HG03139 (cell line): ENCODE results near the gene EPRS1.
A peak's percentile ranks its signal among the peaks of the same experiment; 100 is the strongest.
"Not testable (repeated sequence)": the region's sequence is repeated elsewhere in the genome, so short reads cannot be mapped to it uniquely, and the experiment has no call there.

Experiments used
- ATAC-seq: cut with Tn5 transposase; IDR thresholded peaks from one replicate; pipeline ENCODE4 v1.9.1; 2021; ENCODE audit not compliant: unreplicated experiment

EPRS1 gene

DNA sequence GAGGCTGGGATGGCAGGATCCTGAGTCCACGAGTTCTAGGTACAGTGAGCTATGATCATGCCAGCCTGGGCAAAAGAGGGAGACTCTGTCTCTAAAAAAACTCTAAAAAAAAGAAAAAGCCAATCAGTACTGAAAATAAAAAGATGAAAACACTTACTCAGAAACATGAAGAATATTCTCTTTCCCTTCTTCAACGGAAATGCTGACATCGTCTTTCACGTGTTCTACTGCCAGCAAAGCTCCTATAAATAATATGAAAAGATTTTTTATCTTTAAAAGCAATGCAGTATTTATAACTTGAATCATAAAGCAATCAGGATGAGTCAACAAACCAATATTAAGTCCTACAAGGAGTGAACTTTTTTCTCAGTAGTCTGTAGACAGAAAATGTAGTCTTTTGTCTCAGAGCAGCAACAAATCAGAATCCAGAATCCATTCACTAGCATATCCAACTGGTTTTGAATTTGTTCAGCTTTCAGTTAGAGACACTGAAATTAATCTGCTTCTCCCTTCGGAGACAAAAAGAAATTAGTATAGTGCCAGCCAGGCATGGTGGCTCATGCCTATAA is 6.2 kb downstream of the EPRS1 start:
- ATAC-seq: no peak

DNA sequence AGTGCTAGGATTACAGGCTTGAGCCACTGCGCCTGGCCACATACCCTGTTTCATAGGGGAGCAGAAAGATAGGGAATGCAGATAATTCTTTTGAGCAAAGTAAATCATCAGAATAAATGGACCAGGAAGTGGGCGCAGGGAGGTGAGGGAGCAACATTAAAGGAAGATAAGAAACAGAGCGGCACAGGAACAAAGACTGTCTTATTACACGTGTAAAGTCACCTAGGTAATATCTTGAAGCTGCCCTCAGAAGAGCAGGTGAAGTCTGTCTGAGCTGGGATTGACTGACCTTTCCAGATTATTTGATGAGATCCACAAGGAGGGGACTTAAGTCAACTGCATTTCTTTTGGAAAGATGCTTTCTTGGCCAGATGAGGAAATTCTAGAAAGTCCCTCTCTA is 7.7 kb downstream of the EPRS1 start:
- no peak for ATAC-seq

DNA sequence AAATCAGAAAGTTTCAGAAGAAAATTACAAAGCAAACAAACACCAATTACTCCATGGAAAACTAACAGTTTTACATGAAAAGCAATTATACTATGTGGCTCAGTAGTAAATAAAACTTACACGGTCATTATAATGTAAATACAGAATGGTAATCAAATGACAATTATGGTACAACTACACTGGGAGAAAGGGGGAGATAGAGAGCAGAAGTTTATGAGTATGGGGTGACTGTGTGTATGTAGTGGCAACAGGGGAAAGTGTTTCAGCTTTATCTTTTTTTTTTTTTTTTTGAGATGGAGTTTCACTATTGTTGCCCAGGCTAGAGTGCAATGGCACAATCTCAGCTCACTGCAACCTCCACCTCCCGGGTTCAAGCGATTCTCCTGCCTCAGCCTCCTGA is 8.5 kb downstream of the EPRS1 start:
- ATAC-seq: not testable (repeated sequence)

DNA sequence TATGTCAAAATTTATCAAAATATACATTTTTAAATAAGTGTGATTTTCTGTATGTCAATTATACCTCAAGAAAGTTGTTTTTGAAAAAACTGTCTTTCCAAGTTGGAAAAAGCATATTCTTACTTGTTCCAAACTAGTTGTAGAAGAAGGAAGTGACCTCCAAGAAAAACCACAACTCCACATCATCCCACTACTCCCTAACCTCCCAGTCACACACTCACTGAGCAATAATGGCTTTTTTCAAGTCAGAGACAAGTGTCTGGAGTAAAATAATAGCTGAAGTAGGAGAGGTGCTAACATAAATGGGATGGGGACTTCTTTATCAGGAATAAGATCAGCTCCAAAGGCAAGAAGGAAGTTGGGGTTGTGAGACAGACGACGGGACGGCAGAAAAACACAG is 13.4 kb downstream of the EPRS1 start:
- ATAC-seq: no peak

DNA sequence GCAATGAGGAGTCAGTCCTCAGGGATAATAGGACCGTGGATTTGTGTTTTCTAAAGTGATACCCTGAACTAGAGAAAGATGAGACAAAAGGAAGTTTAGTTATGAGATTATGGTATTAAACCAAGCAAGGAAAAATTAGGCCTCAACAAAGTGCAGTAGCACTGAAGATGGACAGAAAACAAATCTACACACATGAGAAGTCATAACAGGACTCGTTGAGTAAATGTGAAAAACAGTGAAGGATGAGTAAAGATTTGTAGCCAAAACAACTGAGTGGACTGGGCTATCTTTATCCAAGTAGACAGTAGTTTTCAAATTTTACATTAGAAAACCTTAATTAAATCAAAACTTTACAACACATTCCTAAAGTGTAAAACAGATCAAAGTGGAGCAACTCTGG is 15.0 kb downstream of the EPRS1 start:
- no peak for ATAC-seq

DNA sequence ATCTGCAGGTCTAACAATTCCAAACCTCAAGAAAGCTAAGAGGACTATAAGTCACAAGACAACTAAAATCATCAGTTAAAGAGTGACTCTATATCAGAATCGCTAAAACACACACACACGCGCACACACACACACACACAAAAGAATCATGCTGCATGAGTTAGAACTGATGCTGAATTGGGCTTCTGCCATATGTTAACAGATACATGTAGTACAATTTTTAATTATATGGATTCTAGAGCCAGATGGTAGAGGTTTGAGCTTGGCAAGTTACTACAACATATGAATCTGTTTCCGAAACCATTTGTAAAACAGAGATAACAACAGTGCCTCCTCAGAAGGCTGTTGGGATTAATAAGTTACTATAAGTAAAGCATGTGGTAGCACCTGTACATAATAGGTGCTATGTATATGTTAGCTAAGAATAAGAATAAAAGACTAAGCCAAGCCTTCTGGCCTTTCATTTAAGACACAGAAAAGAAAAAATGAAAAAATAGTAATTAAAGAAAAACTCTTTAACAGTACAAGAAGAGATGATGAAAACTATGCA is 17.9 kb downstream of the EPRS1 start:
- ATAC-seq: no peak

DNA sequence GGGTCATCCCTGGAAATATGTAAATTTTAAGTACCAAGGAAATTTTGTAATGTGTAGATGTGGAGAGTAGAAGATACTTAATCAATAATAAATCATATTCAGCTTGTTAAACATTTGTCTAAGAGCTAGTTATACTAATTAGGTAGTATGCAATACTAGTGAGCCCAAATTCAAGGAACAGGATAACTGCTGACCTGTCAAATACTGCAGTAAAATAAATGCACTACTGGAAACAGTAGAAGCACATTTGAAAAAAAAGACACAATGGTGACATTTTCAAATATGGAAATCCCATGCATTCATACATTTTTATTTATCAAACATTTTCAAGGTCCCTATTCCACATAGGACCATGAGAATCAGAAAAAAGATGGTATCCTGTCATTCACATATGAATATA is 27.2 kb downstream of the EPRS1 start:
- no peak for ATAC-seq

DNA sequence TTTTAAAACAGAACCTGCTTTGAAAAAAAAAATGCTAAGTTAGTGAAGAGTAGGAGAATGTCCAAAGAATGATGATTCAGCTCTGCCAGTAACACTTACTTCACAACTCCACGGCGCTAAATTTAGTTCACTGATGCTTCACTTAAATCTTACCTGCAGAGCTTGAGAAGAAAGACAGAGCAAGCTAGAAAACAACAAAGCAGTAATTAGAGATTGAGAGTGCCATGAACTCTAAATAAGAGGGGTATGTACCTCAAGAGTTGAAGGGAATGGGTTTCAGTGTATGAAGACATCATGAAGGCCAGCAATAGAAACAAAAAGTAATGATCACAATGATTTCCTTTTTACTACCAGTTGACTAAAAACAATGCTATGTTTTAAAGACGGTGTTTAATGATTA is 32.8 kb downstream of the EPRS1 start:
- ATAC-seq: peak; percentile 76

DNA sequence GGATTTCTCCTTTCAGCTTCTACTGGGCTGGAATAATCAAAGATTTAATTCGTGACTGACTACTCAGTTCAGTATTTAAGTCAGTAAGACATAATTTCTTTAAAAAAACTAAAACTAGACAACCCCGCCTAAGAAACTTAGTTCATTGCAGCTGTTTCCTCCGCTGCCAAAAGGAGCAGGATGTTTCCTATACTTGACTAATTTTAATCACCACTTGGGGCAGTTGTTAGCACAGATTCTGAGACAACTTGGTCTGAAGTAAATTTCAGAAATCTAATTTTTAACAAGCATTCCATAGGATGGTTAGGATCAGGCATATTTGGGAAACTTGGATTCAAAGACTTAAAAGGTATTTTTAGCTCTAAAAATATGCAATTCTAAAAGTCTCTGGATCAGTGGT is 34.0 kb downstream of the EPRS1 start:
- ATAC-seq: no peak

DNA sequence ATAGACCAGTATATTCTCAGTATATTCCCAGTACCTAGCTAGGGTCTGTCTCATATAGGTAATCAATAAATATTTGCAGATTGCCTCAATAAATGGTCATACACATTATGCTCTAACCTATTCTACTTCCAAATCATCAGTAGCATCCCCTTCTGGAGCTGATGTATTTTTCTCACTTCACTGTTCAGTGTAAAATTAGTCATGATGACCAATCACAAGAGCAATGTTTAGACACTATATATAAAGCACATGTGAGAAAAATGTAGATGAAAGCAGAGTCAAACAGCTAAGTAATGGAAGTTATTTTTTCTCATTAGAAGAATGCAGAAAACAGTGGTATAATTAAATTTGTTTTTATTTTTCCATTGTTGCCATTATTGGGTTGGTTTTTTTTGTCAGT is 34.7 kb downstream of the EPRS1 start:
- ATAC-seq: no peak

DNA sequence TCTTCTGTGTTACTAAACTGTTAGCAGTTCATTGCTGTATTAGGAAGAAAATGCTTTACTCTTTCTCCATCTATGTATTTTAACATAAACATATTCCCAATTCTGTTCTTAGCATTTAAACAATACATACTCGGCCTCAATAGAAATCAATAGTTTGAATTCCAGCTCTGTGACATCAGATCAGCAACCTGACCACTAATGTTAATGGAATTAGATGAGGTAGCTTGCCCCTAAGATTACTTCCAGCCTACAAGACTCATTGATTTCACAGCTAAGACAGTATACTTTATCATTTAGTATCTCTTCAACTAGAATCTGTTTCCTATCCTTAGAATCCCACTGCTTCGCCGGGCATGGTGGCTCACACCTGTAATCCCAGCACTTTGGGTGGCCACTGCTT is 38.9 kb downstream of the EPRS1 start:
- no peak for ATAC-seq

DNA sequence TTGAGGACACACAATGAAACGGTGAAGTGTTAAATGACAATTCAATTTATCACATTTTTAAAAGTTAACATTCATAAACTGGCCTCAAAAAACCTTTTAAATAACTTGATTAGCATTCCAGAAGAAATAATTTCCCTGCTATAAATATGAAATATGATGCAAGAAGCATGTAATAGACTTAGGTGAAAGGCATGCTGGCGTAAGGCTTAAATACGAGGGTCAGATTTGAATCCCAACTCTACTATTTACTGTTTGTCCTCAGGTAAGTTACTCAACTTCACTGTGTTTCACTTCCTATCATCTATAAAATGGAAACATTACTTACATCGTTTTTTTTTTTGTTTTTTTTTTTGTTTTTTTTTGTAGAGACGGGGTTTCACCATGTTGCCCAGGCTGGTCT is 40.8 kb downstream of the EPRS1 start:
- no peak for ATAC-seq

DNA sequence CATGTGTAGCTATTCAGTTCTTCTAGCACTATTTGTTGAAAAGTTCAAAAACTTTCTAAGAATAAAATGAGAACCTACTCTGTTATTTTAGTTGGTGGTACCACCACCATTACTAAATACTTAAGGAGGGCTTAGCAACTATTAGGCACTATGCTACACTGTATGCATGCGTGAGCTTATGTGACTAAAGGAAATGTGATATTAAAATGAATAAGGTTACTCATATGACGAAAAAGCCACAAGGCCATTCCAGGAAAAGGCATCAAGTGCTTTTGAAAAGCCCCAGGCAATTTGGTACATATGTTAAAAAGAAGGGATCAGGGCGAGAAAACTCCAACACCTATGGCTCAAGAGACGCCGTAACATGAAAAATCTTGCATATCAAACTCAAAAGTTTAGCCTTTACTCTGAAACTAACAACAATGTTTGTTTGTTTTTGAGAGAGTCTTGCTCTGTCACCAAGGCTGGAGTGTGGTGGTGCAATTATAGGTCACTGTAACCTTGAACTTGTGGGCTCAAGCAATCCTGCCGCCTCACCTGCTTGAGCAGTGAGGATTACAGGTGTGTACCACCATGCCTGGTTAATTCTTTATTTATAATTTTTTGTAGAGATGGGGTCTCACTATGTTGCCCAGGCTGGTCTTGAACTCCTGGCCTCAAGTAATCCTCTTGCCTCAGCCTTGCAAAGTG is 42.5 kb downstream of the EPRS1 start:
- ATAC-seq: no peak

DNA sequence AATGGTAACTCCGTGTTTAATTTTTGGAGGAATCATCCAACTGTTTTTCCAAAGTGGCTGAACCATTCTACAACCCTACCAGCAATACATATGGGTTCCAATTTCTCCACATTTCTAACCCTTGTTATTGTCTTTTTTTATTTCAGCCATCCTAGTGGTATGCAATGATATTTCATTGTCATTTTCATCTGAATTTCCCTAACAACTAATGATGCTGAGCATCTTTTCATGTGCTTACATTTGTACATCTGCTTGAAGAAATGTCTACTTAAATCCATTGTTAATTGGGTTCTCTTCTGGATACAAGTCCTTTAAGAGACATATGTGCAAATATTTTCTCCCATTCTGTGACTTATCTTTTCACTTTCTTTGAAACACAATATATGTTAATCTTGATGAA is 43.3 kb downstream of the EPRS1 start:
- no peak for ATAC-seq

DNA sequence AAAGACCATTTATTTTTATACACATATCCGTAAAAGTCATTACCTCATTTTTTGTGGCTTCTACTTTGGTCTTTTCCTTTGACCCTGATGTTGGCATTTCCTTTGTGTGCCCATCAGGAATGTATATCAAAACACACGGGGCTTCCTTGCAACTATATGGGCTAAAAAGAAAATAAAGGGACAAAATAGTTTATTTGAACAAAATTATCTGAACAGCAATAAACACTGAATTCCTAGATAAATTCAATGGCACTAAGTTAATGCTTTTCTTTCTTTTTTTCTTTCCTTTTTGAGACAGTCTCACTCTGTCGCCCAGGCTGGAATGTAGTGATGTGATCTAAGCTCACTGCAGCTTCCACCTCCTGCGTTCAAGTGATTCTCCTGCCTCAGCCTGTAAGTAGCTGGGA is 45.2 kb downstream of the EPRS1 start:
- ATAC-seq: no peak

DNA sequence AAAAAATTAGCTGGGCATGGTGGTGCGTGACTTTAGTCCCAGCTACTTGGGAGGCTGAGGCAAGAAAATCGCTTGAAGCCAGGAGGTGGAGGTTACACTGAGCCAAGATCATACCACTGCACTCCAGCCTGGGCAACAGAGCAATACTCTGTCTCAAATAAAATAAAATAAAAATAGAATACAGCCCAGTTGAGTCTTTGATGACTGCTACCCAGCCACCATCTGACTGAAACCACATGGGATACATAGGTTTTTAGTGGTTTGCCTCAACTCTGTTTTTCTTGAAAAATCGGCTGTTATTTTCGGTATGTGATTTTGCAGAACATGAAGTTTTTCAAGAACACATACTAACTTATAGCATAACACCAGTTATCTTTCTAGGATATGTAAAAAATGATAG is 46.5 kb downstream of the EPRS1 start:
- no peak for ATAC-seq
